Activated CD8-positive, alpha-beta T cell treated with anti-CD3 and anti-CD28 coated beads for 36 hours (primary cell): Measurements from ENCODE around the gene SMARCD2. TPM values are rescaled to one million over a fixed set of nuclear protein-coding genes. Genes with fewer than 3 reads are reported as not detected.
A peak's percentile ranks its signal among the peaks of the same experiment; 100 is the strongest.

Source experiments
- ATAC-seq: fragments of 200-7000 bp; cut with Tn5 transposase; one replicate; pipeline ENCODE4 v1.10.0; 2021; ENCODE audit warnings: mild to moderate bottlenecking, moderate library complexity
- CTCF ChIA-PET: fragments of 350-600 bp; sonication (Branson Sonifier 250); formaldehyde crosslinking; loops from one replicate; lab custom pipeline; 2021; ENCODE audit warnings: antibody characterized with exemption; lab: Charles Lee
- POLR2A ChIA-PET: fragments of 350-600 bp; sonication (Branson Sonifier 250); formaldehyde crosslinking; loops from one replicate; lab custom pipeline; 2021; ENCODE audit warnings: antibody characterized with exemption; lab: Charles Lee
- DNase-seq: peaks from one replicate; pipeline ENCODE4 v3.0.0-alpha.2; 2020
- H3K27ac Mint-ChIP-seq: one replicate; pipeline ENCODE4 v1.8.0; 2021; ENCODE audit warnings: mild to moderate bottlenecking, mixed read lengths
- H3K27me3 Mint-ChIP-seq: one replicate; pipeline ENCODE4 v1.8.0; 2021; ENCODE audit warnings: mixed read lengths
- H3K36me3 Mint-ChIP-seq: one replicate; pipeline ENCODE4 v1.8.0; 2021; ENCODE audit warnings: low read depth, mixed read lengths
- H3K4me1 Mint-ChIP-seq: one replicate; pipeline ENCODE4 v1.8.0; 2021; ENCODE audit warnings: low read depth, mixed read lengths
- H3K4me3 Mint-ChIP-seq: one replicate; pipeline ENCODE4 v1.8.0; 2021; ENCODE audit warnings: mild to moderate bottlenecking, moderate library complexity, mixed read lengths
- H3K9me3 Mint-ChIP-seq: one replicate; pipeline ENCODE4 v1.8.0; 2021; ENCODE audit warnings: mixed read lengths
- intact Hi-C: fragments of 100-400 bp; cut with micrococcal nuclease; formaldehyde crosslinking; loops from one replicate; pipeline ENCODE4 v1.10.0; 2022
- total RNA-seq, 2 experiments: library from RNA; stranded (reverse); gene quantifications; one replicate each; pipeline ENCODE4 v1.2.3, GENCODE V29; 2021
- TF ChIP-seq, protein P1 (sequence below): fragments of 200-600 bp; IDR thresholded peaks from one replicate; pipeline ENCODE4 v1.8.0; 2022; ENCODE audit warnings: antibody characterized with exemption, mild to moderate bottlenecking

SMARCD2 gene
- total RNA-seq, 2 experiments from 2014 or later = 99.4 to 103 TPM

DNA sequence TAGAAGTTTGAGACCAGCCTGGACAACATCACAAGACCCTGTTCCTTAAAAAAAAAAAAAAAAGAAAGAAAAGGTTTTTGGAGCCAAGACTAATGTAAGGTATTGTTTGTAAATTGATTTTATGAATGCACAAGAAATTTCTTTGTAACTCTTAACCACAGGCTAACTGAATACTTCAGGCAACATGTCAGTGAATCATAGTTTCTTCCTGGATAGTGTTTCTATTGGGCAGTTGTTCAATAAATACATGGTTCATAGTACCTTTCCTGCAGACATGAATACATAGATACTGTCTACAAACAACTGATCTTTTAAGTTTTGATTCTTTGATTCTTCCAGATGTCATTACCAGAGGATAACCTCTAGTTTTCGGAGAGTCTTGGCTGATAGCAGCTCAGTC, 56.9 kb downstream of the SMARCD2 start:
- DNase-seq (no peak), ATAC-seq (no peak)
- peak overlapping the region; percentile 25 for H3K27ac Mint-ChIP-seq
- H3K4me1 Mint-ChIP-seq = peaks cover 29% of the 10 kb centered on the region
- TF ChIP-seq, protein P1, sequence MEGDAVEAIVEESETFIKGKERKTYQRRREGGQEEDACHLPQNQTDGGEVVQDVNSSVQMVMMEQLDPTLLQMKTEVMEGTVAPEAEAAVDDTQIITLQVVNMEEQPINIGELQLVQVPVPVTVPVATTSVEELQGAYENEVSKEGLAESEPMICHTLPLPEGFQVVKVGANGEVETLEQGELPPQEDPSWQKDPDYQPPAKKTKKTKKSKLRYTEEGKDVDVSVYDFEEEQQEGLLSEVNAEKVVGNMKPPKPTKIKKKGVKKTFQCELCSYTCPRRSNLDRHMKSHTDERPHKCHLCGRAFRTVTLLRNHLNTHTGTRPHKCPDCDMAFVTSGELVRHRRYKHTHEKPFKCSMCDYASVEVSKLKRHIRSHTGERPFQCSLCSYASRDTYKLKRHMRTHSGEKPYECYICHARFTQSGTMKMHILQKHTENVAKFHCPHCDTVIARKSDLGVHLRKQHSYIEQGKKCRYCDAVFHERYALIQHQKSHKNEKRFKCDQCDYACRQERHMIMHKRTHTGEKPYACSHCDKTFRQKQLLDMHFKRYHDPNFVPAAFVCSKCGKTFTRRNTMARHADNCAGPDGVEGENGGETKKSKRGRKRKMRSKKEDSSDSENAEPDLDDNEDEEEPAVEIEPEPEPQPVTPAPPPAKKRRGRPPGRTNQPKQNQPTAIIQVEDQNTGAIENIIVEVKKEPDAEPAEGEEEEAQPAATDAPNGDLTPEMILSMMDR = no peak
- H3K27me3 Mint-ChIP-seq = no peaks in the 10 kb centered on the region
- intact Hi-C loops = no loop called here
- CTCF ChIA-PET = interaction anchor here (0.9 to 1.7 kb wide), 4 partner anchors 8 to 75 kb away, joined by 3 to 4 read pairs (median 3); no protein-coding TSS in a partner anchor
- H3K4me3 Mint-ChIP-seq = no peak overlapping the region
- no peaks in the 10 kb centered on the region for H3K9me3 Mint-ChIP-seq
- peaks cover 17% of the 10 kb centered on the region for H3K36me3 Mint-ChIP-seq
- POLR2A ChIA-PET = interaction anchor here (1.0 to 1.2 kb wide), 2 partner anchors 12 to 41 kb away, joined by 3 to 7 read pairs; partner anchors contain the start of genes CCDC47, DDX42 and PSMC5

DNA sequence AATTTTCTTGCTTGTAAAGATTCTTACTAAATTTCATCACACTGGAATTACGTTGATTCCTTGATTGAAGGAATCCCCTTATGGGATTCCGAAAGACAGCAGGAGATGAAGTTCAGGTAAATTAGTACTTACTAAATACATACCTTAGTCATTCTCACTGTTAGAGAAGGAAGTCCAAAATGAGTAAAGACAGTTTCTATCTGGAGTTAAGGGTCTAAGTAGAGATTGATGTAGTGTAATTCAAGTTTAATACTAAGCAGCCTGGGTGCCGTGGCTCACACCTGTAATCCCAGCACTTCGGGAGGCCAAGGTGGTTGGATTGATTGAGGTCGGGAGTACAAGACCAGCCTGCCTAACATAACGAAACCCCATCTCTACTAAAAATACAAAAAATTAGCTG, 59.0 kb downstream of the SMARCD2 start:
- H3K27ac Mint-ChIP-seq = peak overlapping the region; percentile 27
- H3K4me1 Mint-ChIP-seq = peaks cover 41% of the 10 kb centered on the region
- POLR2A ChIA-PET = interaction anchor here (1.1 to 1.5 kb wide), 3 partner anchors 9 to 41 kb away, joined by 4 to 12 read pairs (median 6); partner anchors contain the start of genes CCDC47 and DDX42
- H3K4me3 Mint-ChIP-seq = no peak overlapping the region
- DNase-seq (no peak), ATAC-seq (peak; percentile 27)
- CTCF ChIA-PET = interaction anchor here (0.8 to 1.6 kb wide), 6 partner anchors 8 to 83 kb away, joined by 3 to 5 read pairs (median 3); partner anchors contain the start of genes CCDC47 and DDX42
- intact Hi-C loops = no loop called here
- no peaks in the 10 kb centered on the region for H3K27me3 Mint-ChIP-seq
- TF ChIP-seq, protein P1 = no peak
- peaks cover 28% of the 10 kb centered on the region for H3K36me3 Mint-ChIP-seq
- no peaks in the 10 kb centered on the region for H3K9me3 Mint-ChIP-seq

Other genes with a start within 250 kb of the SMARCD2 start
- 10 to 100 TPM; 27.0 to 30.4 TPM for gene TACO1, start 241.8 kb downstream of the SMARCD2 start, total RNA-seq
- 10 to 100 TPM; 20.6 to 22.5 TPM for gene MAP3K3, start 220.3 kb downstream of the SMARCD2 start, total RNA-seq
- gene LIMD2, start 142.6 kb downstream of the SMARCD2 start, total RNA-seq = 100 to 1,000 TPM; 143 to 145 TPM
- 10 to 100 TPM; 44.8 to 48.8 TPM for gene STRADA, start 100.9 kb downstream of the SMARCD2 start, total RNA-seq
- 10 to 100 TPM; 63.0 to 64.4 TPM for gene CCDC47, start 69.1 kb downstream of the SMARCD2 start, total RNA-seq
- gene DDX42, start 68.5 kb downstream of the SMARCD2 start, total RNA-seq = 10 to 100 TPM; 91.9 to 96.0 TPM
- gene PSMC5, start 15.3 kb downstream of the SMARCD2 start, total RNA-seq = 100 to 1,000 TPM; 155 to 157 TPM
- gene FTSJ3, start 15.0 kb downstream of the SMARCD2 start, total RNA-seq = 10 to 100 TPM; 58.3 to 60.9 TPM
- gene CSH2, start 31.0 kb upstream of the SMARCD2 start, total RNA-seq = not detected
- not detected for gene GH2, start 39.3 kb upstream of the SMARCD2 start, total RNA-seq
- not detected for gene CSH1, start 53.9 kb upstream of the SMARCD2 start, total RNA-seq
- not detected for gene CSHL1, start 68.6 kb upstream of the SMARCD2 start, total RNA-seq
- gene GH1, start 76.2 kb upstream of the SMARCD2 start, total RNA-seq = not detected
- 10 to 100 TPM; 28.4 to 31.6 TPM for gene CD79B, start 89.6 kb upstream of the SMARCD2 start, total RNA-seq
- gene SCN4A, start 130.2 kb upstream of the SMARCD2 start, total RNA-seq = under 1 TPM; 0.20 to 0.23 TPM
- gene PRR29, start 155.7 kb upstream of the SMARCD2 start, total RNA-seq = 1 to 10 TPM in 1 of 2 experiments, under 1 TPM in 1; 0.74 to 2.5 TPM
- gene ICAM2, start 177.9 kb upstream of the SMARCD2 start, total RNA-seq = 10 to 100 TPM; 53.3 to 53.7 TPM